GM21390 (cell line): ENCODE results near the gene JCHAIN.
A peak's percentile ranks its signal among the peaks of the same experiment; 100 is the strongest.
"Not testable (repeated sequence)": the region's sequence is repeated elsewhere in the genome, so short reads cannot be mapped to it uniquely, and the experiment has no call there.

Experiments used
- ATAC-seq: cut with Tn5 transposase; IDR thresholded peaks from one replicate; pipeline ENCODE4 v1.9.1; 2021; ENCODE audit not compliant: unreplicated experiment

The JCHAIN gene

GRCh38 chr4:70691661-70692060, 25.4 kb upstream of the JCHAIN start:
- ATAC-seq = no peak

- peak; percentile 4 for ATAC-seq
These were observed 22.5 kb upstream of the JCHAIN start for GRCh38 chr4:70688795-70689231.

- ATAC-seq = peak; percentile 93
These were observed 21.8 kb upstream of the JCHAIN start, which contains the start of gene UTP3 for GRCh38 chr4:70687821-70688794. Gene UTP3 (plus strand): TSS chr4:70688532. CDS start chr4:70688678, 146 bp downstream.

GRCh38 chr4:70687392-70687791, 21.1 kb upstream of the JCHAIN start:
- no peak for ATAC-seq

GRCh38 chr4:70682142-70682541, 15.8 kb upstream of the JCHAIN start:
- ATAC-seq = not testable (repeated sequence)

GRCh38 chr4:70681704-70682103, 15.4 kb upstream of the JCHAIN start:
- ATAC-seq = peak; percentile 47

- ATAC-seq = no peak
These were observed 14.6 kb upstream of the JCHAIN start for GRCh38 chr4:70680934-70681333.

- ATAC-seq = peak; percentile 74
These were observed 12.2 kb upstream of the JCHAIN start for GRCh38 chr4:70678383-70678999.

- no peak for ATAC-seq
These were observed 10.3 kb upstream of the JCHAIN start for GRCh38 chr4:70676554-70677090.

- no peak for ATAC-seq
These were observed 8.4 kb upstream of the JCHAIN start for GRCh38 chr4:70674731-70675130.

- ATAC-seq = no peak
These were observed 7.9 kb upstream of the JCHAIN start for GRCh38 chr4:70674191-70674590.

- no peak for ATAC-seq
These were observed 4.8 kb upstream of the JCHAIN start for GRCh38 chr4:70671091-70671490.

- ATAC-seq = no peak
These were observed 4.2 kb upstream of the JCHAIN start for GRCh38 chr4:70670332-70671014.

GRCh38 chr4:70667740-70668535, 1.6 kb upstream of the JCHAIN start:
- peak; percentile 45 for ATAC-seq

GRCh38 chr4:70661309-70661922, 4.9 kb downstream of the JCHAIN start:
- ATAC-seq = peak; percentile 77

- ATAC-seq = no peak
These were observed 6.2 kb downstream of the JCHAIN start for GRCh38 chr4:70660106-70660505.

GRCh38 chr4:70658418-70658817, 7.9 kb downstream of the JCHAIN start:
- ATAC-seq = no peak

- ATAC-seq = no peak
These were observed 9.0 kb downstream of the JCHAIN start for GRCh38 chr4:70657326-70657725.

- no peak for ATAC-seq
These were observed 11.7 kb downstream of the JCHAIN start for GRCh38 chr4:70654605-70655011.
